K562 (cell line): ENCODE results near the gene SETSIP. TPM values are rescaled to one million over a fixed set of nuclear protein-coding genes. Genes with fewer than 3 reads are reported as not detected.

Experiments
- CBX5 ChIP-seq: IDR thresholded peaks from 2 replicates; pipeline ENCODE4 v1.6.1; 2014; ENCODE audit warnings: low read depth, borderline replicate concordance
- ZBTB7A ChIP-seq: IDR thresholded peaks from 2 replicates; pipeline ENCODE4 v1.6.1; 2011; ENCODE audit warnings: low read depth, mild to moderate bottlenecking, low read length, moderate library complexity, borderline replicate concordance; ENCODE audit not compliant: control insufficient read depth
- polyA plus RNA-seq, 8 experiments: library from polyadenylated mRNA; depleted of rRNA in 4 of 8; stranded (reverse) in 5 of 8; unstranded in 3 of 8; fragments of >200 nt; fragmentation: Nextera tagmentation in 2 of 8; fragmentation: Illumina TruSeq in 1 of 8; extraction: Ambion mirVana in 2 of 8; extraction: Trizol in 1 of 8; gene quantifications; 2 replicates each; pipeline versions ENCODE4 v1.2.1 to v1.2.3, GENCODE V29; 2011 to 2014; ENCODE audit warnings: inconsistent platforms in 1 of 8, missing spikeins in 1 of 8
- total RNA-seq, 7 experiments: library from RNA; depleted of rRNA in 6 of 7; stranded (reverse); fragments of >200 nt in 6 of 7; fragmentation: Illumina TruSeq in 2 of 7; extraction: Trizol in 2 of 7; gene quantifications; 2 replicates each; pipeline versions ENCODE4 v1.2.1 to v1.2.3, GENCODE V29; 2011 to 2021; ENCODE audit warnings: low replicate concordance in 1 of 7
- TF ChIP-seq, protein P1 (sequence below): fragments of 250-450 bp; sonication (Bioruptor Pico); IDR thresholded peaks from 2 replicates; pipeline ENCODE4 v1.4.0; 2020
- TF ChIP-seq, protein P2 (sequence below): sonication (generic); formaldehyde crosslinking; IDR thresholded peaks from 2 replicates; pipeline ENCODE4 v1.8.0; 2022; ENCODE audit warnings: mild to moderate bottlenecking, missing genetic modification reagents

The SETSIP gene
- total and polyA plus RNA-seq, 9 of the 15 experiments (the other 6 are each of a cell fraction or from before 2014, with no cell fraction given), result 0.22 to 0.43 TPM; not detected in 7

DNA sequence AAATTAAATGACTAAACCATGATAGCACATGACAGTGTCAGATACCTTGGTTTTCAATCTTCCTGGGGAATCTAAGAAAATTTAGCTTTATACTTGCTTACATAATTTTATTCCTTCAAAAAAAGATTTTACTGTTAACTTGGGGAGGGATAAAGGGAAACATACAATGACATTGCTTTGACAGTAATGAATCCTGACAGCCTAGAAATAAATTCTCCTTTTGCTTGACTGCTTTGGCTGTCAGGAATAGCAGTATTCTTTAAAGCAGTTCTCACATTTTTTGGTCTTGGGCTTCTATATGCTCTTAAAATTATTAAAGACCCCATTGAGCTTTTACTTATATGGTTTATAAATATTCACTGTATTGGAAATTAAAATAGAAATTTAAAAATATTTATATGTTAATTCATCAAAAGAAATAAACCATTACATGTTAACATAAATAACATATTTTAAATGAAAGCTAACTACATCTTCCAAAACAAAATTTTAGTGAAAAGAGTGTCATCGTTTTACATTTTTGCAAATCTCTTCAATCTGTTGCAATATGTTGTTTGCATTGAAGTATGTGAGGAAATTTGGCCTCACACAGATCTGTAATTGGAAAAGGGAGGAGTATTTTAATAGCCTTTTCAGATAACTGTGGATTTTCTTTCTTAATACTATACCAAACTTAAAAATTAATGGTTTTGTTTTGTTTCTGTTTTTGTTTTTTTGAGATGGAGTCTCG is 29.3 kb downstream of the SETSIP start (continued):
- TF ChIP-seq, protein P1, sequence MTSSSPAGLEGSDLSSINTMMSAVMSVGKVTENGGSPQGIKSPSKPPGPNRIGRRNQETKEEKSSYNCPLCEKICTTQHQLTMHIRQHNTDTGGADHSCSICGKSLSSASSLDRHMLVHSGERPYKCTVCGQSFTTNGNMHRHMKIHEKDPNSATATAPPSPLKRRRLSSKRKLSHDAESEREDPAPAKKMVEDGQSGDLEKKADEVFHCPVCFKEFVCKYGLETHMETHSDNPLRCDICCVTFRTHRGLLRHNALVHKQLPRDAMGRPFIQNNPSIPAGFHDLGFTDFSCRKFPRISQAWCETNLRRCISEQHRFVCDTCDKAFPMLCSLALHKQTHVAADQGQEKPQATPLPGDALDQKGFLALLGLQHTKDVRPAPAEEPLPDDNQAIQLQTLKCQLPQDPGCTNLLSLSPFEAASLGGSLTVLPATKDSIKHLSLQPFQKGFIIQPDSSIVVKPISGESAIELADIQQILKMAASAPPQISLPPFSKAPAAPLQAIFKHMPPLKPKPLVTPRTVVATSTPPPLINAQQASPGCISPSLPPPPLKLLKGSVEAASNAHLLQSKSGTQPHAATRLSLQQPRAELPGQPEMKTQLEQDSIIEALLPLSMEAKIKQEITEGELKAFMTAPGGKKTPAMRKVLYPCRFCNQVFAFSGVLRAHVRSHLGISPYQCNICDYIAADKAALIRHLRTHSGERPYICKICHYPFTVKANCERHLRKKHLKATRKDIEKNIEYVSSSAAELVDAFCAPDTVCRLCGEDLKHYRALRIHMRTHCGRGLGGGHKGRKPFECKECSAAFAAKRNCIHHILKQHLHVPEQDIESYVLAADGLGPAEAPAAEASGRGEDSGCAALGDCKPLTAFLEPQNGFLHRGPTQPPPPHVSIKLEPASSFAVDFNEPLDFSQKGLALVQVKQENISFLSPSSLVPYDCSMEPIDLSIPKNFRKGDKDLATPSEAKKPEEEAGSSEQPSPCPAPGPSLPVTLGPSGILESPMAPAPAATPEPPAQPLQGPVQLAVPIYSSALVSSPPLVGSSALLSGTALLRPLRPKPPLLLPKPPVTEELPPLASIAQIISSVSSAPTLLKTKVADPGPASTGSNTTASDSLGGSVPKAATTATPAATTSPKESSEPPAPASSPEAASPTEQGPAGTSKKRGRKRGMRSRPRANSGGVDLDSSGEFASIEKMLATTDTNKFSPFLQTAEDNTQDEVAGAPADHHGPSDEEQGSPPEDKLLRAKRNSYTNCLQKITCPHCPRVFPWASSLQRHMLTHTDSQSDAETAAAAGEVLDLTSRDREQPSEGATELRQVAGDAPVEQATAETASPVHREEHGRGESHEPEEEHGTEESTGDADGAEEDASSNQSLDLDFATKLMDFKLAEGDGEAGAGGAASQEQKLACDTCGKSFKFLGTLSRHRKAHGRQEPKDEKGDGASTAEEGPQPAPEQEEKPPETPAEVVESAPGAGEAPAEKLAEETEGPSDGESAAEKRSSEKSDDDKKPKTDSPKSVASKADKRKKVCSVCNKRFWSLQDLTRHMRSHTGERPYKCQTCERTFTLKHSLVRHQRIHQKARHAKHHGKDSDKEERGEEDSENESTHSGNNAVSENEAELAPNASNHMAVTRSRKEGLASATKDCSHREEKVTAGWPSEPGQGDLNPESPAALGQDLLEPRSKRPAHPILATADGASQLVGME, result no peak
- TF ChIP-seq ZBTB7A (no peak), CBX5 (no peak)
- TF ChIP-seq, protein P2, sequence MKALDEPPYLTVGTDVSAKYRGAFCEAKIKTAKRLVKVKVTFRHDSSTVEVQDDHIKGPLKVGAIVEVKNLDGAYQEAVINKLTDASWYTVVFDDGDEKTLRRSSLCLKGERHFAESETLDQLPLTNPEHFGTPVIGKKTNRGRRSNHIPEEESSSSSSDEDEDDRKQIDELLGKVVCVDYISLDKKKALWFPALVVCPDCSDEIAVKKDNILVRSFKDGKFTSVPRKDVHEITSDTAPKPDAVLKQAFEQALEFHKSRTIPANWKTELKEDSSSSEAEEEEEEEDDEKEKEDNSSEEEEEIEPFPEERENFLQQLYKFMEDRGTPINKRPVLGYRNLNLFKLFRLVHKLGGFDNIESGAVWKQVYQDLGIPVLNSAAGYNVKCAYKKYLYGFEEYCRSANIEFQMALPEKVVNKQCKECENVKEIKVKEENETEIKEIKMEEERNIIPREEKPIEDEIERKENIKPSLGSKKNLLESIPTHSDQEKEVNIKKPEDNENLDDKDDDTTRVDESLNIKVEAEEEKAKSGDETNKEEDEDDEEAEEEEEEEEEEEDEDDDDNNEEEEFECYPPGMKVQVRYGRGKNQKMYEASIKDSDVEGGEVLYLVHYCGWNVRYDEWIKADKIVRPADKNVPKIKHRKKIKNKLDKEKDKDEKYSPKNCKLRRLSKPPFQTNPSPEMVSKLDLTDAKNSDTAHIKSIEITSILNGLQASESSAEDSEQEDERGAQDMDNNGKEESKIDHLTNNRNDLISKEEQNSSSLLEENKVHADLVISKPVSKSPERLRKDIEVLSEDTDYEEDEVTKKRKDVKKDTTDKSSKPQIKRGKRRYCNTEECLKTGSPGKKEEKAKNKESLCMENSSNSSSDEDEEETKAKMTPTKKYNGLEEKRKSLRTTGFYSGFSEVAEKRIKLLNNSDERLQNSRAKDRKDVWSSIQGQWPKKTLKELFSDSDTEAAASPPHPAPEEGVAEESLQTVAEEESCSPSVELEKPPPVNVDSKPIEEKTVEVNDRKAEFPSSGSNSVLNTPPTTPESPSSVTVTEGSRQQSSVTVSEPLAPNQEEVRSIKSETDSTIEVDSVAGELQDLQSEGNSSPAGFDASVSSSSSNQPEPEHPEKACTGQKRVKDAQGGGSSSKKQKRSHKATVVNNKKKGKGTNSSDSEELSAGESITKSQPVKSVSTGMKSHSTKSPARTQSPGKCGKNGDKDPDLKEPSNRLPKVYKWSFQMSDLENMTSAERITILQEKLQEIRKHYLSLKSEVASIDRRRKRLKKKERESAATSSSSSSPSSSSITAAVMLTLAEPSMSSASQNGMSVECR (CRISPR knock-in tag), result no peak
